ENCODE data around the gene PI16. TPM values are rescaled to one million over a fixed set of nuclear protein-coding genes. Genes with fewer than 3 reads are reported as not detected.
"Not testable (repeated sequence)": the region's sequence is repeated elsewhere in the genome, so short reads cannot be mapped to it uniquely, and the experiment has no call there.

Gene PI16
- total and polyA plus RNA-seq, 2 donors from 2014 or later = 1.7 to 3.5 TPM

GRCh38 chr6:36947570-36948351 is 6.8 kb upstream of the PI16 start:
- H3K9me3 ChIP-seq (ENCODE audit: control insufficient read depth in 2 of 3, insufficient read depth in 1 of 3, low read length in 3 of 3) = no peaks in the 10 kb centered on the region
- no peak overlapping the region for H3K27ac ChIP-seq (ENCODE audit: low read depth in 2 of 2, low read length in 2 of 2)
- no peaks in the 10 kb centered on the region for H3K4me1 ChIP-seq (ENCODE audit: control insufficient read depth in 2 of 3, insufficient read depth in 2 of 3, low read depth in 1 of 3, low read length in 3 of 3)
- DNase-seq = no peak
- no peak overlapping the region for H3K4me3 ChIP-seq (ENCODE audit: low read length in 3 of 3)
- no peaks in the 10 kb centered on the region for H3K27me3 ChIP-seq (ENCODE audit: control insufficient read depth, insufficient read depth, low read length)
- TF ChIP-seq CTCF (IDR thresholded peaks at IDR 0.05; ENCODE audit: borderline replicate concordance, extremely low read depth, insufficient read depth) = no peak
- H3K36me3 ChIP-seq (ENCODE audit: control insufficient read depth in 2 of 3, insufficient read depth in 3 of 3, low read length in 3 of 3) = no peaks in the 10 kb centered on the region
- H3K9ac ChIP-seq (ENCODE audit: low read length in 3 of 3) = no peak overlapping the region
- no peak for FAIRE-seq
- intact Hi-C loops (cut with DNase I) = no loop called here

- H3K9ac ChIP-seq (ENCODE audit: low read length in 3 of 3); H3K4me3 ChIP-seq (ENCODE audit: low read length in 3 of 3); FAIRE-seq; H3K36me3 ChIP-seq (ENCODE audit: control insufficient read depth in 2 of 3, insufficient read depth in 3 of 3, low read length in 3 of 3); H3K9me3 ChIP-seq (ENCODE audit: control insufficient read depth in 2 of 3, insufficient read depth in 1 of 3, low read length in 3 of 3); H3K27me3 ChIP-seq (ENCODE audit: control insufficient read depth, insufficient read depth, low read length); H3K27ac ChIP-seq (ENCODE audit: low read depth in 2 of 2, low read length in 2 of 2); intact Hi-C loops (cut with DNase I); H3K4me1 ChIP-seq (ENCODE audit: control insufficient read depth in 2 of 3, insufficient read depth in 2 of 3, low read depth in 1 of 3, low read length in 3 of 3); DNase-seq: not testable (repeated sequence)
Observed at GRCh38 chr6:36949076-36949475, 5.5 kb upstream of the PI16 start.

DNA sequence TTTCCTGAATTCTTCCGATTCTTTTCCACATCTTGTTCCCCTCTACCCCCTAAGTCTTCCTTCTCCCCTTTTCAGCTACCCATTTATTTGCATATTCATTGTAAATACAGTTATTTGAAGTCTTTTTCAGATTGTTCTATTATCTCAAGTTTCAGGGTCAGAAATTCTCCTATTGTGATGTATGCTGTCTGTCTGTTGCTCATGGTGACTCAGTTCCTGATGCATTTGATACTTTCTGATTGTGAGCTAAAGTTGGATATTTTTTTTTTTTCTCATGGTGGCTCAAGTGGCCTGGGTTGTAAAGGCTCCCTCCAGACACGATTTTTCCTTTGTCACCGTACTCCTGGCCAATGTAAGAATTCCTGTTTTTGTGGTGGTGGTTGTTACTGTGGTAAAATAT is 4.9 kb upstream of the PI16 start:
- no peak for FAIRE-seq
- no peak overlapping the region for H3K27ac ChIP-seq (ENCODE audit: low read depth in 2 of 2, low read length in 2 of 2)
- intact Hi-C loops (cut with DNase I) = no loop called here

GRCh38 chr6:36953931-36954261 is 642 bp upstream of the PI16 start:
- Histone ChIP-seq H3K27ac (ENCODE audit: low read depth in 2 of 2, low read length in 2 of 2) (no peak overlapping the region), H3K4me1 (ENCODE audit: control insufficient read depth in 2 of 3, insufficient read depth in 2 of 3, low read depth in 1 of 3, low read length in 3 of 3) (no peaks in the 10 kb centered on the region), H3K9me3 (ENCODE audit: control insufficient read depth in 2 of 3, insufficient read depth in 1 of 3, low read length in 3 of 3) (no peaks in the 10 kb centered on the region), H3K27me3 (ENCODE audit: control insufficient read depth, insufficient read depth, low read length) (no peaks in the 10 kb centered on the region), H3K36me3 (ENCODE audit: control insufficient read depth in 2 of 3, insufficient read depth in 3 of 3, low read length in 3 of 3) (no peaks in the 10 kb centered on the region), H3K9ac (ENCODE audit: low read length in 3 of 3) (no peak overlapping the region), H3K4me3 (ENCODE audit: low read length in 3 of 3) (no peak overlapping the region)
- DNase-seq = no peak
- intact Hi-C loops (cut with DNase I) = no loop called here
- no peak for FAIRE-seq
- no peak for TF ChIP-seq CTCF (IDR thresholded peaks at IDR 0.05; ENCODE audit: borderline replicate concordance, extremely low read depth, insufficient read depth)

More for the DNA sequence above, 4.9 kb upstream of the PI16 start:
- Histone ChIP-seq H3K4me1 (ENCODE audit: control insufficient read depth in 2 of 3, insufficient read depth in 2 of 3, low read depth in 1 of 3, low read length in 3 of 3) (no peaks in the 10 kb centered on the region), H3K27me3 (ENCODE audit: control insufficient read depth, insufficient read depth, low read length) (no peaks in the 10 kb centered on the region), H3K9ac (ENCODE audit: low read length in 3 of 3) (no peak overlapping the region), H3K9me3 (ENCODE audit: control insufficient read depth in 2 of 3, insufficient read depth in 1 of 3, low read length in 3 of 3) (no peaks in the 10 kb centered on the region), H3K36me3 (ENCODE audit: control insufficient read depth in 2 of 3, insufficient read depth in 3 of 3, low read length in 3 of 3) (no peaks in the 10 kb centered on the region), H3K4me3 (ENCODE audit: low read length in 3 of 3) (no peak overlapping the region)
- no peak for DNase-seq
- TF ChIP-seq CTCF (IDR thresholded peaks at IDR 0.05; ENCODE audit: borderline replicate concordance, extremely low read depth, insufficient read depth) = no peak
